Activated T-helper 1 cell treated with Interleukin-2 at 50 U/mL for 16 hours (primary cell): ENCODE results near the gene RIMS1.

Experiments
- DNase-seq: peaks from one replicate; pipeline ENCODE4 v3.0.0-alpha.2; 2020; ENCODE audit warnings: low read depth

Gene RIMS1, protein sequence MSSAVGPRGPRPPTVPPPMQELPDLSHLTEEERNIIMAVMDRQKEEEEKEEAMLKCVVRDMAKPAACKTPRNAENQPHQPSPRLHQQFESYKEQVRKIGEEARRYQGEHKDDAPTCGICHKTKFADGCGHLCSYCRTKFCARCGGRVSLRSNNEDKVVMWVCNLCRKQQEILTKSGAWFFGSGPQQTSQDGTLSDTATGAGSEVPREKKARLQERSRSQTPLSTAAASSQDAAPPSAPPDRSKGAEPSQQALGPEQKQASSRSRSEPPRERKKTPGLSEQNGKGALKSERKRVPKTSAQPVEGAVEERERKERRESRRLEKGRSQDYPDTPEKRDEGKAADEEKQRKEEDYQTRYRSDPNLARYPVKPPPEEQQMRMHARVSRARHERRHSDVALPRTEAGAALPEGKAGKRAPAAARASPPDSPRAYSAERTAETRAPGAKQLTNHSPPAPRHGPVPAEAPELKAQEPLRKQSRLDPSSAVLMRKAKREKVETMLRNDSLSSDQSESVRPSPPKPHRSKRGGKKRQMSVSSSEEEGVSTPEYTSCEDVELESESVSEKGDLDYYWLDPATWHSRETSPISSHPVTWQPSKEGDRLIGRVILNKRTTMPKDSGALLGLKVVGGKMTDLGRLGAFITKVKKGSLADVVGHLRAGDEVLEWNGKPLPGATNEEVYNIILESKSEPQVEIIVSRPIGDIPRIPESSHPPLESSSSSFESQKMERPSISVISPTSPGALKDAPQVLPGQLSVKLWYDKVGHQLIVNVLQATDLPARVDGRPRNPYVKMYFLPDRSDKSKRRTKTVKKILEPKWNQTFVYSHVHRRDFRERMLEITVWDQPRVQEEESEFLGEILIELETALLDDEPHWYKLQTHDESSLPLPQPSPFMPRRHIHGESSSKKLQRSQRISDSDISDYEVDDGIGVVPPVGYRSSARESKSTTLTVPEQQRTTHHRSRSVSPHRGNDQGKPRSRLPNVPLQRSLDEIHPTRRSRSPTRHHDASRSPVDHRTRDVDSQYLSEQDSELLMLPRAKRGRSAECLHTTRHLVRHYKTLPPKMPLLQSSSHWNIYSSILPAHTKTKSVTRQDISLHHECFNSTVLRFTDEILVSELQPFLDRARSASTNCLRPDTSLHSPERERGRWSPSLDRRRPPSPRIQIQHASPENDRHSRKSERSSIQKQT (N-terminal part only)

DNA sequence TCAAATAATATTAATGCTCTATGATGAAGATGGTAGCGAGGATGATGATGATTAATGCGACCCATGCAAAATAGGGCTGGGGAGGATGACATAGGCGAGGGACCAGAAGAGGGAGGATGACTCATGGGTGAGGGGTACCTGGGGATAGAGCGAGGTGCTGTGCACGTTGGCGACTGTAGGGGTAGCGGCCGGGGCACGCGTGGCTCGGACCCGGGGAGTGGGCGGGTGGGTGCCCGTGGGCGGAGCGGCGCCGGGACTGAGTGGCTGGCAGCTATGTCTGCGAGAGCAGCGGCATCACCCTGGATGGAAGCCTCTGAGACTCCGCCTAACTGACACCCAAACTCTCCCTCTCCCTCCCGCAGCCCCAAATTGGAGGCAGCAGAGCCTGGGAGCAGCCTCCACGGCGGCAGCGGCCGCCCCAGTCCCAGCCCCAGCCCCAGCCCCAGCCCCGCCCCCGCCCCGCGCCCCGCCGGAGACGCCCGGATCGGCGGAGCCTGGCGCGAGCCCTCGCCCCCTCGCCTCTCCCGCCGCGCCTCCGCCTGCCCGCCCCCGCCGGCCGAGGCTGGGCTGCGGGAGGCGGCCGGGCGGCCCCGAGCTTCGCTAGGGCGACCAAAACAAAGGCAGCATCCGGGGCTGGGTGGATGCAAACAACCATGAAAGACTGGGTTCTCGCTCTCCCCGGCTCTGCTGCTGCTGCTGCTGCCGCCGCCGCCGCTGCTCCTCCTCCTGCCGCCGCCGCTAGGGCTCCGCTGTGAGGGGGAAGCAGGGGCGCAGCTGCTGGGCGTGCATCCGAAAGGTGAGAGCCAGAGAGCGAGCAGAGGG is at the start of gene RIMS1:
Gene RIMS1, plus strand, starts transcription at position 367 of the 822 bp plus-strand sequence. CDS start 474 bp downstream, outside the sequence.
- DNase-seq, result no peak

DNA sequence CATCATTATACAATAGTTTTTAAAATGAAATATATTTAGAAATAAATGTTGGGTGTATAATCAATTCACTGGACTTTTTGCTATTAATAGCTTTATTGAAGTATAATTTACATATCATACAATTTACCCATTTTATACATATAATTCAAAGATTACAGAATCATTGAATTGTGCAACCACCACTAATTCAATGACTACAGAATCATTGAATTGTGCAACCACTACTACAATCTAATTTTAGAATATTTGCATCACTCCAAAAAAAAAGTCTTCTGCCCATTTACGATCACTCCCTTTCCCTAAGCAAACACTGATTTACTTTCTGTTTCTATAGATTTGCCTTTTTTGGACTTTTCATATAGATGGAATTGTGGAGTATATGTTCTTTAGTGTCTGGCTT is 35.1 kb upstream of the RIMS1 start:
- DNase-seq, result no peak

DNA sequence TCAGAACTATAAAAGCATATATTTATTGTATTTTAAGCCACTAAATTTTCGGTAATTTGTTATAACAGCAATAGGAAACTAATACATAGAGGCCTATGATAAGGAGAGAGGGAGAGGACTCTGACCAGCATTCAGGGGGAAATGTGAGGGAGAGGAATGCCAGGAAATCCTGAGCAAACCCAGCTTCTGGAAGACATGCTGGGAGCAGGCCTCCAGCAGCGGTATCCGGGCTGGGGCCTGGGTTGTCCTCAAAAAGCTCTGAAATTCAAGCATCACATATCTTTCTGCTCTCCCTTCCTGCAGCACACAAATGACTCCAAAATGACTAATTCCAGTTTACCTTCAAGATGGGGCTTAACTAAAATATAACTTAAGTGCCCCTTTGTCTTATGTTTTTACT is 33.4 kb upstream of the RIMS1 start:
- DNase-seq, result no peak

DNA sequence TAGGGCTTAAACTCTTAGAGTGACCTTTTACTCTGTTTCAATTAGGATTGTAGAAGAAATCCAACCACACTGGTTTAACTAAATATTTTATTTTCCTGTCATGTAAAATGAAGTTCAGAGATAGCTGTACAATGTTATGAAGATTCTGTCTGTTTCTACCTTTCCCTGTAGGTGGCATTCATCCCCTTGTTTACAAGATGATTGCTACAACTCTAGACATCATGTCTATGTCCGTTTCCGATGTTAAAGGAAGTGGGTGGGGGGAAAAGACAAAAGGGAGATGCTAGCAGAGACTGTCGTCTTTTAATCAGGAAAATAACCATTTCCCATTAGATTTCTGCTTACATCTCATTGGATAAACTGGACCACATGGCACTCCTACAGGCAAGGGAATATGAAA is 30.9 kb upstream of the RIMS1 start:
- no peak for DNase-seq

DNA sequence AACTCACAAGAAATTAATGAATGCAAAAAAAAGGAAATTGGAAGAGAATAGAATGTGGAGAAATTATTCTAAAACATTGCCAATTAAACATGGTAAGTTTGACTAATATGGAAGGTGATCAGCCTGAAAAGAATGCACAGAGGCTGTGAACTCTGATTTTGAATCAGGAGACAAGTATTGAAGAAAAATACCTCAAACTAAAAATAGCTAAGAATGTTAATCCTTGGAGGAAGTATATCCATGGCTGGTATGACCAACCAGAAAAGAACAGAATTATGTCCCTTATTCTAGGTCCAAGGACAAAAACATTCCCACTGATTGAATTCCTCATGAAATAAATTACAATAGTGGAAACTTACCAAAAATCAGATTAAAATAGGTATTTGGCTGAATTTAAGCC is 7.3 kb upstream of the RIMS1 start:
- DNase-seq, result no peak

DNA sequence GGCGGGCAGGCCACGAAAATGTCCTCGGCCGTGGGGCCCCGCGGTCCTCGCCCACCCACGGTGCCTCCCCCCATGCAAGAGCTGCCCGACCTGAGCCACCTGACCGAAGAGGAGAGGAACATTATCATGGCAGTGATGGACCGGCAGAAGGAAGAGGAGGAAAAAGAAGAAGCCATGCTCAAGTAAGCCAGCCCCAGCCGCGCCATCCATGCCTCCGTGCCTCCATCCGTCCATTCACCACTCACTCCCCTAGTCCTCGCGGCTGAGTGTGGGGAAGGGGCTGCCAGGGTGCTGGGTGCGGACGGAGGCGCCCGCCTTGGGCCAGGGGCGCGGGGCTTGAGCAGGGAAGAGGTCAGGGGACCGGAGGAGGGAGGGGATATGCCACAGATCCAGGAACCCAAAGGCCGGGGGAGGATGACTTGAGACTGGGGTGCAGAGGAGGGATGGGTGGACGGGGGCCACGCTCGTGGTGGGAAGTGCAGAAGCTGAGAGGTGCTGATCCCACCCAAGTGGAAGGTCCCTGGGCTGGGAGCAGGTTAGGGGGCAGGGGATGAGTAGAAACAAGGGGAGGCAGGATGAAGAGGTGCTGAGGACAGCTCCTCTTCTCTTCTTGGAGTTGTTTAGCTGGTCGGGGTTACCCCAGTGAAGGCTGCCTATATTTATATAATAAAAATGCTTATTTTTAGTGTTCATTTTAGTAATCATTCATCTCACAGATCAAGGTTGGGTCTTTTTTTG is 825 bp downstream of the RIMS1 start:
- DNase-seq, result no peak

DNA sequence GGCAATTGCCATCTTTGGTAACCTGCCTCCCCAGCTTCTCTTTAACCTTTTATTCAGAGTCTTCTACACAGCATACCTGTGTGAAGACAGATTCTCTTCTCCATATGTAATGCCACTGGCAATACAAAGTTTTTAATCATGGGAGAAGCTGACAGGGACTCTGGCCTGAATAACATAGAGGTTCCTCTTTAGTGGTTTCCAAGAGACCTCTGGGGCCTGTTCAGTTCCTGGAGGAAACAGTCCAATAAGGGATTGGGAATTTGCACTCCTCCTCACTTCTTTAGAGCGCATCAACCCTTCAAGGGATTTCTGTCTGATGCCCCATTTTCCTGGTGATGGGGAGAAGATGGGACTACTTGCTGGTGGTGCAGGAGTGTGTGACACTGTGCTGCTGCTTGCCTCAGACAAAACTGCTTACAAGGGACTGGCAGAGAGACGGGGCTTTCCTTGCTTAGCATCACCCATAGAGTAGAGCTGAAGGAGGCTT is 1.4 kb downstream of the RIMS1 start:
- DNase-seq, result no peak

DNA sequence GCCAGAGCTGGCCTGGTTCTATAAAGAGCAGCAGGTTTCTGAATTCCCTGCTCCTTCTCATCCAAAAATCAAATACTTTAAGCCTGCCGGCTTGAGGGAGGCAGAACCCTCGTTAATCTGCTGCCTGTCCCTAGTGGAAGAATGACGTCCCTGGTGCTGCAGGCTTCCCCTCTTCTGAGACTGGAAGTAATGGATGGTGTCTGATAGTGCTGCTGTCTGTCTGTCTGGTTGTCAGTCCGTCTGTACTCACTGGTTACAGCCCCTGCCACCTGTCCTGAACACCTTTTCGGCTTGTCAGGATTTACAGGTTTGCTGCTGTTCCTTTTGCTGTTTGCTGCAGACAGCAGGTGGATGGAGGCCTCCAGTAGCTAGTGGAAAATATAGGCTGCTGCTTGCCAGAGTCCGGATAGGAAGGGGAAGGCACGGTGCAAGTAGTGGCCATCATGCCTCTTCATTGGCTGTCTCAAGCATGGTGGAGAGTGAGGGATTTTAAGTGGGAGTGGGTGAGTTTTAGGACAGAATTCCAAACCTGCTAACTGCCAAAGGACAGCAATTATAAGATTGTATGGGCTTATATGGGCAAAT is 2.5 kb downstream of the RIMS1 start:
- DNase-seq, result no peak

DNA sequence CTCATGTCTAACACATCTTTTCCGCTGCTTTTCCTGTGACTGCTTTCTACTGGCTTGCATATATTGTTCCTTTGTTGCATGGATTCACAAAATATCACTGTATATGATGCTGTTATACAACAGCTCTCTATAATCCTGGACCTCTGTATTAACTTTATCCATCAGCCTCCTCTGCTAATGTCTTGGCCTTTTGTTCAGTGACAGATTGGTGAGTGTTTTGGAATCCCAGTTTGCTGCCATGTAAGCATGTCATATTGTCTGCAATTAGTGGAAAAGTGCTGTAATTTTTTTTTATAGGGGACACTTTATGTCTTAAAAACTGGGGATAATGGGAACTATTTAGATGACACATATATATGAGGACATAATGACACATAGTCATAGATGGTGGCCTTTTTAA is 3.0 kb downstream of the RIMS1 start:
- DNase-seq, result no peak

DNA sequence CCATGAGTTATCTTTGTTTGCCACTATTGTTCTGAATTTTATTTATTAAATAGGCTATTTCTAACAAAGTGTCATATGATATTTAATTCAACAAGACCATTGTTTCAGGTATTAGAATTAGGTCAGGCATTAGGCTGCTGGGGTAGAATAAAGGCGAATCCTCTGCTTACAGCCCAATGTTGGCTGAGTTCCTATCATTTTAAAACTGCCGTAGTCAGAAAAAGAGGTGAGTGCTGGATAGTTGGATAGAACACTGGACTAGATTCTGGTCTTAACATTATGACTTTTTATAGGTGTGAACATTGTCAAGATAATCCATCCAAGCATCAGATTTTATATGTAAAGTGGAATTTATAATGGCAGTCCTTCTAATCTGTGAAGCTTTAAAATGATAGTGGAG is 6.3 kb downstream of the RIMS1 start:
- no peak for DNase-seq

DNA sequence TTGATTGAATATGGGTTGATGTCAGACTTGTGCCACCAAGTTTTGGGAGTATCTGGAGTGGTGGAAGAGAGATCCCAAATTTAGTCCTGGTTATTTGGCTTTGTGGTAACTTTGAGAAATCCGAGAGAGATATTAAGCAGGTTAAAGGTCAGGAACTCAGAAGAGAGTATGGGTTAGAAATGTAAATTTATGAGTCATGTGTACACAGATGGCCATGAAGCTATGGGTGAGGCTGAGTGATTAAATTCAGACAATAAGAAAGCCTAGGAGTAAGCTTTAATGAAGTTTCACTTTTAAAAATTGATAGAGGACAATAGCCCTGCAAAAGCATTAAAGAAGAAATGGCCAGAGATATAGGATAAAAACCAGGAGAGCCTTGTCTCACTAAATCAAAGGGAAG is 14.3 kb downstream of the RIMS1 start:
- no peak for DNase-seq

DNA sequence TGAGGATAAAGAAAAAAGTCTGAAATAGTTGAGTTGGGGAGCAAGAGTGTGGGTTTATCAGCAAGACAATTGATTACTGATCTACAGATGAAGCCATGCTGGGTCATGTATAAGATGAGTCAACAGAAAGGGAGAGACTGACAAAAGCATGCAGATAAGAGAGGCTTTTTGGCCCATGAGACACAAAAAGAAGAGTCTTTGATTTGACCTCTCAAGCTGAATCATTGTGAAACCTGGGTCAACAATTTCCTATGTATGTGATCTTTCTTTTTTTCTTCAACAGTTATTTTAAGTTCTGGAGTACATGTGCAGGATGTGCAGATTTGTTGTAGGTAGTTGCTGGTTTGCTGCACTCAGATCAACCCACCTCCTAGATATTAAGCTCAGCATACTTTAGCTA is 15.9 kb downstream of the RIMS1 start:
- no peak for DNase-seq

DNA sequence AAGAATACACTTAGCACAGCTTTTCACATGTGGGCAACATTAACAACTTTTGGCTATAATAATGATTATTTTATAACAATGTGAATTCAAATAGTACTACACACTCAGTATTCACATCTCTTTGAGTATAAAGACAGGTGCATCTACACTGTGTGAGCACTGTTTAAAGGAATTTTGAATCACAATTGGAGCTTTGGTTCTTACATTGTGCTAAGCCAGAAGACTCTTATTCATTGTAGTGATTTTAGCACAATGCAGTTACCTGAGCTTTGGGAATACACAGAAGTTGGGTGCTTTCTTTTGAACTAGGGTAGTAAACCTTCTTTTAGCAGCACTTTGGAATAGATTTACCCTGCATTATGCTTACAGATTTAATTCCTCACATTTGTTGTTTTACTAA is 20.5 kb downstream of the RIMS1 start:
- DNase-seq, result no peak

DNA sequence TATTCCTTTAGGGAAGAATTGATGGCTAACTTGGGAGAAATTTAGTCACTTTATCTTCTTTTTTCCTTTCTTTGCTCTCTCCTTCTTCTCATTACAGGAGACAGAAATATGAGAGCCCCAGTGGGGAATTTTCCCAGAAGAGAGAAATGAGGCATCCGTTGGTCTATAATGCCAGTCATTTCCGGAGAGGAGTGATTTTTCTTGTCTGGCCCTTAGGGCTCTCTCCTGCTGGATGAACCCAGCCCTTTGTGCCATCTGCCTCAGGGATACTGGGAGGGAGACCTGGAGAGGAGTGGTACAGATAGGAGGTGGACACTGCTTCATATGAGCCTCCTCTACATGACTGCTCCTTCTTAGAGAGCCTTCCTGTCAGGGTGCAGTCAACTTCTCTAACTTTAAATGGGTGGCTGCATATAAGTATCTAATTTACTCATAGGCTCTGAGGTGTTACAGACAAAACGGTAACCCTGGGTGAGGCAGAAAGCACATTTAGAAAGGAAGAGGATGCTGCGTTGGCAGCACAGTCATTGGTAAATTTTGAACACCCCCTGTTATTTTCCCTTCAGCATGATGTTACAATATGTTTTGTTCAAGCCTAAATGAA is 21.9 kb downstream of the RIMS1 start:
- DNase-seq, result no peak

DNA sequence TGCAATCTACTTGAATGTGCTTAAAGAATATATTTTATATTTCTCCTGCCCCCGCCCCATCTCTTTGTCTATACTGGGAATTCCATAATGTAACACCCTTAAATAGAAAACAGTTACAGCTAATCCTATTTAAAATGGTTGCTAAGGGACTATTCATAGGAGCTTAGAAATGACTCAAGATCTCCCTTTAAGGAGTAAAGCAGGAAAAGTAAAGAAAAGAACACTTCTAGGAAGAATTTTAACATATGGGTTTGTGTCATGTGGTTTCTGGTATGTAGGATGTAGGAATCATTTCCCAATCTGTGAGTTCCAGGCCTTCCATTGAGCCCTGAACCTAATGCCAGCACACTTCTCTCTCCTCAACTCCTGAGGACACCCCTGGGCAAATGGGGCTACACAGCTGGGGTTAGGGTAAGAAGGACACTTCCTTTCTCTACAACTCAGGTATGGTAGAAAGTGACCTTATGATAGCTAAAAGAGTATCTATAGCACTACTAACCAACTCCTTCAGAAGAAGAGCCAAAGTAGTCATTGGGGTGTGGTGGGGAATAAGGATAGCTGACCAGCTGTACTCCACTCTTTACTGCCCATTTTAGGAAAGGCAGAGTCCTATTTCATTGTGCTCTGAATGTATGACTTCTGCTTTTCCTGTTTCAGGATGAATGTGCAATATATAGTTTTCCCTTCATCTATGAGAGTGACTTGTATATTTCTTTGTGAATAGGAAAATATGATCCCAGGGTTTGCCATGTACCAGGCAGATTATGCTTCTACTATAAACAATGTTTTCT is 27.3 kb downstream of the RIMS1 start:
- no peak for DNase-seq

DNA sequence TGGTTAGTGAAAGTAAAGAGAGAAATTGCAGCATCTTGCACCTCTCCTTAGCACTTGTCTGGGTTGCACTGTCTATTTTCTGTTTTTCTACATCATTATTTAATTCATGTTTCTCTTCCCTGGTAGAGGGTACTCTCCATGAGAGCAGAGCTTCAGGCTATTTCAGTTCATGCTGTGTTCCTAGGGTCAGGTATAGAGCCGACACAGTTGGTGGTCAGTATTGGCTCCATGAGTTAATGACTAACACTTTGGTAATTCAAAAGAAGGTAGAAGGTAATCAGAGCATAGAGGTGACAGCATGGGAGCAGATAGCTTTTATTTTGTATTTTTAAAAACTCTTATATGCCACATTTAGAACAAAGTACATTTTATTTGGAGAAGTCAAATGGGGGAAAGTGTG is 42.7 kb downstream of the RIMS1 start:
- DNase-seq, result no peak

DNA sequence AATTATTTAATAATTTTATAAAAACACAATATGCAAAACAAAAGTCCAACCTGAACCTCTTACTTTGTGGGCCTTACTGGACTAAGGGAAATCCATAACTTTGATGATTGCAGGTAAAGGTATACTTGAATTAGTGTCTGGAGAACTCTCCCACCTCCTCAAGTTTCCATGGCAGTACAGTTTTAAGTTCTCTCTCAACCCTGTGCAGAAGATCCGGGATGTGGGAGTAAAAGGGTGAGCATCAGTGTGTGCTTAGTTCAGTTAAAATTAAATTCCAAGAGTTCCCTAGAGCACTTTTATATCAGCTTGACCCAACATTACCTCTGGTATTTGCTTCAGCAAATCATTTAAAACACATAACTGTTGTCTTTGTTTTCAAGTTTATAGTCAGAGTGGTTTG is 47.5 kb downstream of the RIMS1 start:
- DNase-seq, result no peak

DNA sequence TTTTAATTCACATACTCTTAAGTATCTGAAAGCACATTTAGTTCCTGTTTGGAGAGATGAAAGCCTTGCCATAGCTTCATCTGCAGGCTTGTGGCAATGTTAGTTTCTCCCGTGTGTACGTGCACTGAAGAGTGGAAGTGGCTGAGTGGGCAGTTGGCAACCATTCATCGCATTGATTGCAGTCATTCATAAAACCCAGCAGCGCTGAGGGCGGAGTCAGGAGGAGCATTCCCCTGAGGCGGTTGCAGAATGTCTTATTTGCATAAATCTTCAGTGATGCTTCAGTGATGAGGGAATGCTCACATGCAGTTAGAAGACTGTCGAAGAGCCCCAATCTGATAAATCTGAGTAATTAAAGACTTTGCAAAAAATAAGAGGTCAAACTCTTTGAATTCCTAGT is 79.1 kb downstream of the RIMS1 start:
- DNase-seq, result no peak

DNA sequence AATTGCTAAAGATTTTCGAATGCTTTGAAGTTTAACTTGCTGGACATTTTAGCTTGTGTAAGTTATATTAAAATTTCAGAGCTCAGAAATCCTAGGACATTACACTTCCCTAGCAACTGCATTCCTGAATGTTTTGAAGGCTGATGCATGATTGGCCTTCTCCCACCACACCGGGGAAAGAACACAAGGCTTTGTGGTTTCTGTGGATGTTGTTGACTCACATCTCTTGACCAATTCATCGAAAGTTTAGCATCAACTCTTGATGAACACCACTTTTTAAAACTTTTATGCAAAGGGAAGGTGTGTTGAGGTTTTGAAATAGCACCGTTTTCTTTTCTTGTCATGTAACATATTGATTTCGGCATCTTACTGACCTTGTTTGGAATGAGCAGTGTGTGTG is 81.1 kb downstream of the RIMS1 start:
- no peak for DNase-seq
